Measurements from ENCODE around the gene DCUN1D2. TPM values are rescaled to one million over a fixed set of nuclear protein-coding genes. Genes with fewer than 3 reads are reported as not detected.

The DCUN1D2 gene
- total RNA-seq, 1 experiment from 2014 or later = 11.6 TPM

- Histone ChIP-seq H3K9me3 (ENCODE audit: low read length) (no peaks in the 10 kb centered on the region), H3K27ac (ENCODE audit: low read length) (peak overlapping the region; percentile 94), H3K36me3 (ENCODE audit: low read depth, low read length) (no peaks in the 10 kb centered on the region), H3K9ac (ENCODE audit: low read length) (peak overlapping the region; percentile 93), H3K4me1 (ENCODE audit: insufficient read depth, low read length) (peaks cover 45% of the 10 kb centered on the region), H3K9me2 (replicated peaks; ENCODE audit: low read length) (no peaks in the 10 kb centered on the region), H3K27me3 (ENCODE audit: low read length) (no peaks in the 10 kb centered on the region), H3K79me2 (ENCODE audit: low read length) (peaks cover 83% of the 10 kb centered on the region), H2AFZ (ENCODE audit: low read length) (peak overlapping the region; percentile 71), H3K4me2 (ENCODE audit: low read length) (peak overlapping the region; percentile 88), H4K20me1 (ENCODE audit: low read length) (peaks cover 13% of the 10 kb centered on the region; the same call in 1 of the 2 replicates), H3F3A (ENCODE audit: low read length, unreplicated experiment) (peaks cover 9% of the 10 kb centered on the region), H3K4me3 (ENCODE audit: low read length) (peak overlapping the region; percentile 92)
- POLR2A ChIA-PET (ENCODE audit: unreplicated experiment) = no interaction called here
- no TSS peak for BruUV-seq (replicated peaks)
- DNase-seq (peak; percentile 9), ATAC-seq (peak; percentile 4)
- CTCF ChIA-PET = no interaction called here
- intact Hi-C loops (cut with micrococcal nuclease) = loop anchor here (2.0 kb wide), 1 partner anchor 41 kb away; no protein-coding TSS in a partner anchor
- TF ChIP-seq EZH2phosphoT487 (IDR thresholded peaks at IDR 0.05; ENCODE audit: borderline replicate concordance, low read length) (no peak), CTCF (conservative IDR thresholded peaks at IDR 0.05; ENCODE audit: low read depth, low read length) (no peak), EZH2 (IDR thresholded peaks at IDR 0.05; ENCODE audit: low read length, unreplicated experiment) (no peak)
Observed at GRCh38 chr13:113489549-113490495, 689 bp downstream of the DCUN1D2 start.

GRCh38 chr13:113489171-113489548 is 1.4 kb downstream of the DCUN1D2 start:
- ChIA-PET POLR2A (ENCODE audit: unreplicated experiment) (no interaction called here), CTCF (no interaction called here)
- H3K27me3 ChIP-seq (ENCODE audit: low read length) = no peaks in the 10 kb centered on the region
- no TSS peak for BruUV-seq (replicated peaks)
- no peaks in the 10 kb centered on the region for H3K9me3 ChIP-seq (ENCODE audit: low read length)
- intact Hi-C loops (cut with micrococcal nuclease) = no loop called here
- H3K36me3 ChIP-seq (ENCODE audit: low read depth, low read length) = no peaks in the 10 kb centered on the region
- ATAC-seq = no peak
- peaks cover 38% of the 10 kb centered on the region for H3K4me1 ChIP-seq (ENCODE audit: insufficient read depth, low read length)
- peaks cover 13% of the 10 kb centered on the region; the same call in 1 of the 2 replicates for H4K20me1 ChIP-seq (ENCODE audit: low read length)
- 0 out of 2 replicates have a peak, but pooled peaks have one; percentile 10 for TF ChIP-seq CTCF (conservative IDR thresholded peaks at IDR 0.05; ENCODE audit: low read depth, low read length)
- no peak for TF ChIP-seq EZH2 (IDR thresholded peaks at IDR 0.05; ENCODE audit: low read length, unreplicated experiment)
- TF ChIP-seq EZH2phosphoT487 (IDR thresholded peaks at IDR 0.05; ENCODE audit: borderline replicate concordance, low read length) = no peak
- peak overlapping the region; percentile 88 for H3K4me2 ChIP-seq (ENCODE audit: low read length)
- H3K79me2 ChIP-seq (ENCODE audit: low read length) = peaks cover 83% of the 10 kb centered on the region
- H3K27ac ChIP-seq (ENCODE audit: low read length) = no peak overlapping the region; the same call in 1 of the 2 replicates
- H2AFZ ChIP-seq (ENCODE audit: low read length) = peak overlapping the region; percentile 71
- no peaks in the 10 kb centered on the region for H3K9me2 ChIP-seq (replicated peaks; ENCODE audit: low read length)
- H3K4me3 ChIP-seq (ENCODE audit: low read length) = peak overlapping the region; percentile 92
- peak overlapping the region; percentile 93 for H3K9ac ChIP-seq (ENCODE audit: low read length)
- H3F3A ChIP-seq (ENCODE audit: low read length, unreplicated experiment) = peaks cover 7% of the 10 kb centered on the region
- DNase-seq = peak; percentile 3

Measured in PC-3 (cell line).